Adrenal gland (tissue), 5 donors: Measurements from ENCODE around the gene HBA1.
"Not testable (repeated sequence)": the region's sequence is repeated elsewhere in the genome, so short reads cannot be mapped to it uniquely, and the experiment has no call there.

Experiments used
- CTCF ChIP-seq, 6 experiments: fragments of 450-650 bp in 4 of 6; fragments of 200-600 bp in 2 of 6; sonication (generic) in 1 of 6; IDR thresholded peaks; 1 replicate in 5 of 6; 2 replicates in 1 of 6; pipeline versions ENCODE4 v1.5.1 to v1.8.0; 2016 to 2021; ENCODE audit warnings: antibody characterized with exemption in 6 of 6, mild to moderate bottlenecking in 2 of 6, moderate library complexity in 1 of 6
- POLR2A ChIP-seq, 2 donors: fragments of 450-650 bp; IDR thresholded peaks; one replicate each; pipeline ENCODE4 v1.6.1; 2017; ENCODE audit warnings: antibody characterized with exemption in 2 of 2, mild to moderate bottlenecking in 2 of 2, moderate library complexity in 1 of 2
- donor health status: DM: no; HTN: no; CAD: no.

GRCh38 chr16:209359-209758, 32.9 kb downstream of the HBA1 start:
- not testable (repeated sequence) for TF ChIP-seq CTCF, POLR2A (IDR thresholded peaks at IDR 0.05)
